ENCODE results near the gene STX18.
"Not testable (repeated sequence)": the region's sequence is repeated elsewhere in the genome, so short reads cannot be mapped to it uniquely, and the experiment has no call there.

STX18 gene

DNA sequence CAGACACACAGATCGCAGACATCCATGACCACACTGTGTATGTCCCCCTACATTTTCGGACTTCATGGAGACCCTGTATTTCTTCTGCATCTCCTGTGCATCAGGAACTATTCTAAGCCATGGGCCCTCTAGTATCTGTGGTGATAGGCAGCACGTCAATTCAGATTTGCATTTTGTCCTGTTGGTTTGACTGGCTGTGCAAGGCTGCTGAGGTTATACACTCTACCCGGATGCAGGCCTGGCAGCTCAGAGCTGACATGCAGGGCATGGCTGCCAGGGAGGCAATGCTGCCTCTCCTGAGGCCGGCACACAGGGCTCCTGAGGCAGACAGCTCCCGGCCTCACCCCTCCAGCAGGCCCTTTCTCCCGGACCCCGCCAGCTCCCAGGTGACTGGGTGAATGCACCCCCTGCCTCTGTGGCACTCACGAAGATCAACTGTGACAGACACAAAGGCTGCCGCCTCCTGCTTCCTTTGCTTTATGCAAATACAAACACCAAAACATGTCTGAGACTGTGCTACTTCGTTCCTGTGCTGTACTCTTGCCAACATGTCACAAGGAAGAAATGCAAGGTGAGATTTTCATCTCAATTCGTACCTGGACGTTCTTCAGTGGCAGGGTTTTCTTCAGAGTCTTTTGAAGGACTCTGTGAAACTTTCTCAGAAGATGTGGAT, 103.9 kb downstream of the STX18 start:
- no peak for DNase-seq (ENCODE audit: low spot score)

GRCh38 chr4:4436244-4436823, 105.5 kb downstream of the STX18 start:
- DNase-seq (ENCODE audit: low spot score) = no peak

GRCh38 chr4:4433941-4434340, 107.9 kb downstream of the STX18 start:
- no peak for DNase-seq (ENCODE audit: low spot score)

GRCh38 chr4:4432341-4433125, 109.3 kb downstream of the STX18 start:
- DNase-seq (ENCODE audit: low spot score) = no peak

DNA sequence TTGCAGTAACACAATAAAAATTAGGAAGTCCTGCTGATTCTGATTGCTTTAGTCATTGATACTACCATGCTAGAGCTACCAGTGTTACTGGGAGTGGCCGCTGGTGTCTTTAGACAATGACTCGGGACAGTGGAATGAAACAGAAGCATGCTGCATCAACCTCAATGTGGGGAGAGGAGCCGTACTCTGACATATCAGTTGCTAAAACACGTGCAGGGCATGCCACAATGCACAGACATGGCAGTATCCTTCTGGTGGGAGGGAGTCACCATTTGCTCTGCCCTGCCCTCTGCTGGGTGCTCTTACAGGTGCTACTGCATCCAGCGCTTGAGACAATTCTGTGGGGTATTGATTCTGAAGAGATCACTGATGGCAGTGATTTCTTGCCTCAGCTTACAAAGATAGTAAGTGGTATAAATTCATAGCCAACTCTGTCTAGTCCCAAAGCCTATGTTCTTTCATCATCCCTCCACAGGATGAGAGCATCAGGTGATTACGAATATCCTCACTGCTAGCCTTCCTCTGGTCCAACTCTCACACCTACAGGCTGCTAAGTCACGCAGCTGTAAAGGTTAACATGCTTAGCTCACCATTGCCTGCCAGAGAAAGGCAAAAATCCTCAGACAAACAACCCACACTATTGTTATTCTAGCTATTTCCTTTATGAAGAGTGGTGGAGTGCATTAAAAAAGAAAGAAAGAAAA, 111.2 kb downstream of the STX18 start:
- DNase-seq (ENCODE audit: low spot score) = peak; percentile 37

- no peak for DNase-seq (ENCODE audit: low spot score)
These were observed 112.6 kb downstream of the STX18 start for GRCh38 chr4:4428966-4429875.

DNA sequence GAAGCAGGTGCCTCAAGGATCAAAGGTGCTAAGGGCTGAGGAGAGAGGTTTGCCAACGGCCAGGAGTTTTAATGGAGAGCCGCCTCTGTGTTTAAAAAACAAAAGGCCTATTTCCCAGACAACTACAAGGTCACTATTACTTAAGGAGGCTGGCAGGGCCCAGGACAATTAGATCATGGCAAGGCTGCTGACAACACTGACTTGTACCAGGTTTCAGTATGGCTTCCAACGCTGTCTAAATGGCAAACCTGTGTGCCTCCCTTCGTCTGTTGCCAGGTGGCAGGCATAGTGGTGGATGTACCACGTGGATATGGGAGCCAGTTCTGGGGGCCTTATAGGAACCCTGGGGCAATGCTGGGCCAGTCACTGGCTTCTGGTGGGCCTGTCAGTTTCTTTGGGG, 114.0 kb downstream of the STX18 start:
- DNase-seq (ENCODE audit: low spot score) = no peak

GRCh38 chr4:4427121-4427870, 114.6 kb downstream of the STX18 start:
- DNase-seq (ENCODE audit: low spot score) = no peak

DNA sequence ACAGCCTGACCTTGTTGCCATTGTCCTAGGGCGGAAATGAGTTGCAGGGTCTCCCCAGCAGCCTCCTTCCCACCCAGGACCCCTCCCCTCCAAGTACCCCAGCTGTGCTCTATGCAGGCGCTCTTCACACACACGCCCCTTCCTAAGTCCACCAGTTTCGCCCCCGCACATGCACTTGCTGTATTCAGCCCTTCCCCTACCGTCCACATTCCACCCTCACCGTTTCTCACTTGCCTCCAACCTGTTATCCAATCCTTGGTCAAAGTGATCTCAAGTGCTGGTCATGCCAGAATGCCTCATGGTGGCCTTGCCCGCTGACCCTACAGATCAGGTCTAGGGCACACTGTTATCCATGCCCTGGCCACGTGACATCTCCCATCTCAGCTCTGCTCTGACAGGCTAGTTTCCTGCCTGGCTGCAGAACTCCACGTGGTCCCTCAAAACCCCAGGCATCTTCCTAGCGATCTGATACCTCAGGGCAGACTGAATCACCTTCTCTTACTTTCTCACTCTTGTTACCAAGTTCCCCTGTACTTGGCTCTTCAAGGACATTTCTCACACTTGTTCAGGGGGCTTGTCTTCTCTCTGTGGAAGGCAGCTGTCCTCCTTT, 115.2 kb downstream of the STX18 start:
- DNase-seq (ENCODE audit: low spot score) = no peak

GRCh38 chr4:4425696-4426095, 116.2 kb downstream of the STX18 start:
- no peak for DNase-seq (ENCODE audit: low spot score)

- no peak for DNase-seq (ENCODE audit: low spot score)
These were observed 116.6 kb downstream of the STX18 start for GRCh38 chr4:4425119-4425690.

GRCh38 chr4:4424499-4425115, 117.2 kb downstream of the STX18 start:
- no peak for DNase-seq (ENCODE audit: low spot score)

GRCh38 chr4:4423706-4424498, 117.9 kb downstream of the STX18 start:
- no peak for DNase-seq (ENCODE audit: low spot score)

GRCh38 chr4:4422856-4423499, 118.9 kb downstream of the STX18 start:
- no peak for DNase-seq (ENCODE audit: low spot score)

DNA sequence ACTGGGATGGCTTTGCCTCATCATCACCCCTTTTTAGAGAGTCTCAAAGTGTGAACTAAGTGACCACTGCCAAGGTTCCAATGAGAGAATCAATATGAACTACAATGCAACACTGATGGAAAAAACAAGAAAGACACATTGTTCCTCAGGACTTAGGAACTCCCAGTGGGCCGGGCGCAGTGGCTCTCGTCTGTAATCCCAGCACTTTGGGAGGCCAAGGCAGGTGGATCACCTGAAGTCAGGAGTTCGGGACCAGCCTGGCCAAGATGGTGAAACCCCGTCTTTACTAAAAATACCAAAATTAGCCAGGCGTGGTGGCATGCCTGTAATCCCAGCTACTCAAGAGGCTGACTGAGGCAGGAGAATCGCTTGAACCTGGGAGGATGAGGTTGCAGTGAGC, 119.7 kb downstream of the STX18 start:
- DNase-seq (ENCODE audit: low spot score) = not testable (repeated sequence)

- DNase-seq (ENCODE audit: low spot score) = no peak
These were observed 120.5 kb downstream of the STX18 start for GRCh38 chr4:4421356-4421755.

DNA sequence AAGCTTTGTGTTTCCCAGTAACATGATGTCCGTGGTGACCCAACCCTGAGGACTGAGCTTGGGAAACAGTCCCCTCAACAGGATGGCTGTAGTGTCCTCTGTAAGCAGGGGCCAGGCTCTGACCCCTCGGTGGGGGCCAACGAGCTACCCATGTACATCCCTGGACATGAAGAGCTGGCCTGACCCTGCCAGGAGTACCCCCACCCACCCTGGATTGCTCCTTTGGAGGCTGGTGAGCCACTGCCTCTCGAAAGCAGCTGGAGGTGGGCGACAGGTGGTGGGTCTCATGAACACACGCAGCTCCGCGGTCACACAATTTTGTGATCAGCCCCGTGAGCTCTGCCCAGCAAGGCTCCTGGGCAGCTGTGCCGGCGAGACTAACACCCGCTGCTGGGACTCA, 121.4 kb downstream of the STX18 start:
- no peak for DNase-seq (ENCODE audit: low spot score)

GRCh38 chr4:4419896-4420295, 122.0 kb downstream of the STX18 start:
- no peak for DNase-seq (ENCODE audit: low spot score)
